KMS-11 (cell line): ENCODE measurements around the gene MCOLN3.

ENCODE experiments used
- H2AFZ ChIP-seq: fragments of 200-600 bp; sonication (generic); 2 replicates; pipeline ENCODE4 v1.6.1; 2016; ENCODE audit warnings: antibody characterized with exemption, mixed run types, low read depth
- H3K27ac ChIP-seq: fragments of 200-600 bp; sonication (generic); 2 replicates; pipeline ENCODE4 v1.6.1; 2016; ENCODE audit warnings: mild to moderate bottlenecking, mixed run types
- H3K27me3 ChIP-seq: fragments of 200-600 bp; sonication (generic); 2 replicates; pipeline ENCODE4 v1.6.1; 2017; ENCODE audit warnings: mild to moderate bottlenecking, low read depth, mixed run types, moderate library complexity; ENCODE audit not compliant: insufficient read depth
- H3K36me3 ChIP-seq: fragments of 200-600 bp; sonication (generic); 2 replicates; pipeline ENCODE4 v1.6.1; 2017; ENCODE audit warnings: mild to moderate bottlenecking, mixed run types; ENCODE audit not compliant: insufficient read depth
- H3K4me1 ChIP-seq: fragments of 200-600 bp; sonication (generic); 2 replicates; pipeline ENCODE4 v1.6.1; 2016; ENCODE audit warnings: mild to moderate bottlenecking, low read depth, mixed run types; ENCODE audit not compliant: poor library complexity, severe bottlenecking
- H3K4me2 ChIP-seq: fragments of 200-600 bp; sonication (generic); 2 replicates; pipeline ENCODE4 v1.7.0; 2016; ENCODE audit warnings: mild to moderate bottlenecking, mixed run types
- H3K4me3 ChIP-seq: fragments of 200-600 bp; sonication (generic); IDR thresholded peaks from 2 replicates; pipeline ENCODE4 v1.6.1; 2017; ENCODE audit warnings: low read depth, low read length, mixed read lengths; ENCODE audit not compliant: insufficient read depth
- H3K79me2 ChIP-seq: fragments of 200-600 bp; sonication (generic); 2 replicates; pipeline ENCODE4 v1.6.1; 2016; ENCODE audit warnings: low read depth, mixed run types; ENCODE audit not compliant: insufficient read depth
- H3K9ac ChIP-seq: fragments of 200-600 bp; sonication (generic); 2 replicates; pipeline ENCODE4 v1.6.1; 2016; ENCODE audit warnings: mild to moderate bottlenecking, mixed run types
- H4K20me1 ChIP-seq: fragments of 200-600 bp; sonication (generic); 2 replicates; pipeline ENCODE4 v1.6.1; 2016; ENCODE audit warnings: mild to moderate bottlenecking, mixed run types; ENCODE audit not compliant: insufficient read depth
- CTCF ChIP-seq: fragments of 200-600 bp; sonication (generic); conservative IDR thresholded peaks from 2 replicates; pipeline ENCODE4 v1.6.1; 2017; ENCODE audit warnings: low read depth, mild to moderate bottlenecking, antibody characterized with exemption, low read length, moderate library complexity, mixed read lengths

Gene MCOLN3

GRCh38 chr1:85033221-85033620, 15.1 kb downstream of the MCOLN3 start:
- Histone ChIP-seq H3K4me3 (no peak overlapping the region), H3K4me1 (no peaks in the 10 kb centered on the region), H3K4me2 (no peak overlapping the region), H3K27ac (no peak overlapping the region), H3K9ac (no peak overlapping the region), H3K36me3 (no peaks in the 10 kb centered on the region), H4K20me1 (no peaks in the 10 kb centered on the region), H3K79me2 (no peaks in the 10 kb centered on the region), H3K27me3 (no peaks in the 10 kb centered on the region), H2AFZ (no peak overlapping the region)
- no peak for TF ChIP-seq CTCF

DNA sequence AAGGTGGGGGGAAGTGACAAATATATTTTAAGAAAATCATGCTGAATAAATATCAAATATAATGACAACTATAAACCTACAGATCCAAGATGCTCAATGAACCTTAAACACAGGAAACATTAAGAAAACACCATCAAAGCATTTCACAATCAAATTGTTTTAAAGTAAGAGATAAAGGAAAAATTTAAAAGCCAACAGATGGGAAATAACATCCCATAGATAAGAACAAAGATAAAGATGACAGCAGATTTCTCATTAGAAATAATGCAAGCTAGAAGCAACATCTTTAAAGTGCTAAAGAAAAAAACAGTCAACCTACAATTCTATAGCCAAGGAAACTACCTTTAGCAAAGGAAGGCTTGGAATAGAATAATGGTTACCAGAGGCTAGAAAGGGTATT, 17.8 kb downstream of the MCOLN3 start:
- no peak overlapping the region for H3K4me3 ChIP-seq
- H3K9ac ChIP-seq, result no peak overlapping the region
- H3K4me1 ChIP-seq, result no peaks in the 10 kb centered on the region
- H4K20me1 ChIP-seq, result no peaks in the 10 kb centered on the region
- H2AFZ ChIP-seq, result no peak overlapping the region
- H3K36me3 ChIP-seq, result no peaks in the 10 kb centered on the region
- no peak for TF ChIP-seq CTCF
- H3K27me3 ChIP-seq, result no peaks in the 10 kb centered on the region
- no peaks in the 10 kb centered on the region for H3K79me2 ChIP-seq
- H3K4me2 ChIP-seq, result no peak overlapping the region
- H3K27ac ChIP-seq, result no peak overlapping the region

- Histone ChIP-seq H3K4me3 (no peak overlapping the region), H3K4me2 (no peak overlapping the region), H2AFZ (no peak overlapping the region), H3K9ac (no peak overlapping the region), H3K4me1 (no peaks in the 10 kb centered on the region), H3K36me3 (no peaks in the 10 kb centered on the region), H4K20me1 (no peaks in the 10 kb centered on the region), H3K27ac (no peak overlapping the region), H3K27me3 (no peaks in the 10 kb centered on the region), H3K79me2 (no peaks in the 10 kb centered on the region)
- TF ChIP-seq CTCF, result no peak
Measured at GRCh38 chr1:85028151-85028550, 20.1 kb downstream of the MCOLN3 start.

GRCh38 chr1:85027242-85027983, 20.9 kb downstream of the MCOLN3 start:
- Histone ChIP-seq H3K4me2 (no peak overlapping the region), H3K27ac (no peak overlapping the region), H3K9ac (no peak overlapping the region), H3K36me3 (no peaks in the 10 kb centered on the region), H3K4me3 (no peak overlapping the region), H3K79me2 (no peaks in the 10 kb centered on the region), H3K4me1 (no peaks in the 10 kb centered on the region), H3K27me3 (no peaks in the 10 kb centered on the region), H2AFZ (no peak overlapping the region), H4K20me1 (no peaks in the 10 kb centered on the region)
- no peak for TF ChIP-seq CTCF
